Forelimb muscle (tissue), 1 donor: Measurements from ENCODE around the gene SLC2A4RG. TPM values are rescaled to one million over a fixed set of nuclear protein-coding genes. Genes with fewer than 3 reads are reported as not detected.

Experiments
- DNase-seq: peaks from one replicate; pipeline ENCODE4 v3.0.0-alpha.2; 2013; ENCODE audit warnings: low read depth
- polyA plus RNA-seq: library from polyadenylated mRNA; unstranded; fragments of 120-200 nt; gene quantifications from one replicate; pipeline ENCODE4 v1.2.1, GENCODE V29; 2013; ENCODE audit not compliant: insufficient read length

The SLC2A4RG gene, protein sequence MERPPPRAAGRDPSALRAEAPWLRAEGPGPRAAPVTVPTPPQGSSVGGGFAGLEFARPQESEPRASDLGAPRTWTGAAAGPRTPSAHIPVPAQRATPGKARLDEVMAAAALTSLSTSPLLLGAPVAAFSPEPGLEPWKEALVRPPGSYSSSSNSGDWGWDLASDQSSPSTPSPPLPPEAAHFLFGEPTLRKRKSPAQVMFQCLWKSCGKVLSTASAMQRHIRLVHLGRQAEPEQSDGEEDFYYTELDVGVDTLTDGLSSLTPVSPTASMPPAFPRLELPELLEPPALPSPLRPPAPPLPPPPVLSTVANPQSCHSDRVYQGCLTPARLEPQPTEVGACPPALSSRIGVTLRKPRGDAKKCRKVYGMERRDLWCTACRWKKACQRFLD
- polyA plus RNA-seq: 148 TPM

- DNase-seq: peak; percentile 82
Observed at GRCh38 chr20:63739130-63740069, at the start of gene SLC2A4RG. Gene SLC2A4RG, plus strand, starts transcription at chr20:63739776. Its CDS starts 137 bp downstream, at chr20:63739913.

DNA sequence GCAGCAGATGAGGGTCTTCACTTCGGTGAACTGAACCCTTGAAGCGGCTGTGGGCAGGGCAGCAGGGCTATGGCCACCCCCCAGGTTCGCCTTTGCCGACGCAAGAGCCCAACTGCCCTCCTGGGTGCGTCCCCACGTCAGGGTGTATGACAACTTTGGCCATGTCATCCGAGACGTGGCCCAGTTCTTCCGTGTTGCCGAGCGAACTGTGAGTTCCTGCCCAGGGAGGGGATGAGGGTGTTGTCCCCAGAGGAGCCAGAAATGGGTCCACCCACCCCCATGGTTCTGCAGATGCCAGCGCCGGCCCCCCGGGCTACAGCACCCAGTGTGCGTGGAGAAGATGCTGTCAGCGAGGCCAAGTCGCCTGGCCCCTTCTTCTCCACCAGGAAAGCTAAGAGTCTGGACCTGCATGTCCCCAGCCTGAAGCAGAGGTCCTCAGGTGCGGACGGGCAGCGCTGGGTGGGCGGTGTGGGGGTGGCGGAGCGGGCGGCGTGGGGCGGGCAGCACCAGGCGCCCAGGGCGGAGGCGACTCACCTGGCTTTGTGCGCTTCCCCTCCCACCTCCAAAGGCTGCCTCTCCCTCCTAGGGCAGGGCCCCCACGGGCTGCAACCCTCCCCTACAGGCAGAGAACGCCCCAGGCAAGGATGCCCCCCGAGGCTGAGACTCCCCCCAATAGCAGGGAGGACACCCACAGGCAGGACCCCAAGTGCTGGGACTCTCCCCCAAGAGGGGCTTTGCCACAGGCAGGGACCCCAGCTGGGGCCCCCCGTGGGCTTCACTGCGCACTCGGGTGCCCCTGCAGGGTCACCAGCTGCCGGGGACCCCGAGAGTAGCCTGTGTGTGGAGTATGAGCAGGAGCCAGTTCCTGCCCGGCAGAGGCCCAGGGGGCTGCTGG lies 49.3 kb upstream of the SLC2A4RG start:
- no peak for DNase-seq

- no peak for DNase-seq
Observed at GRCh38 chr20:63690898-63691710, 48.5 kb upstream of the SLC2A4RG start.

DNA sequence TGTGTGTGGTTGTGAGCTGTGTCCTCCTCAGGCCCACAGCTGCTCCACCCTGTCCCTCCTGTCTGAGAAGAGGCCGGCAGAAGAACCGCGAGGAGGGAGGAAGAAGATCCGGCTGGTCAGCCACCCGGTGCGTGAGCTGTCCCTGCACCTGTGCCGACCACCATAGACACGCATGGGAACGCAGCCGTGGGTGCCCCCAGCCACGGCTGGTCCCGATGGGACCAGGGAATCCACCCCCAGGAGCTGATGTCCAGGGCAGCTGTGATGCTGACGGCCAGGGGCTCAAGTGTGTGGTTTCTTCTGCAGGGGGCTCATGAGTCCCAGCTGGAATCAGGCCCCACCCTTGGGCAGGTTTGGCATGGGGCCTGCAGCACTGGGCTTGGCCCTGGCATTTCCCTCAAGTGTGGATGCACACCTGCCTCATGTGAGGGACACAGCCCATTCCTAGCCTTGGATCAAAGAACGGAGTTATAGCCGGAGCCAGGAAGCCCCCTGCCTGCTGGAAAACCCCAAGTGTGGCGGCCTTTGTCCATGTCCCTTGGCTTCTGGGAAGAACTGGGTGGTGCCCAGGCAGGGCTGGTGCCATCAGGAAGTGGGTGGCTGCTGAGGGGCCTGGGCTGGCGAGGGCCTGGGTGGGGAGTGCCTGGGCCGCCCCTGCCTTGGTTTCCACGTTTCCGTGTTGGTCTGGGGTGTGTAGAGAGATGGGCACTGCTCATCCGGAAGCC lies 47.7 kb upstream of the SLC2A4RG start:
- DNase-seq: no peak

DNA sequence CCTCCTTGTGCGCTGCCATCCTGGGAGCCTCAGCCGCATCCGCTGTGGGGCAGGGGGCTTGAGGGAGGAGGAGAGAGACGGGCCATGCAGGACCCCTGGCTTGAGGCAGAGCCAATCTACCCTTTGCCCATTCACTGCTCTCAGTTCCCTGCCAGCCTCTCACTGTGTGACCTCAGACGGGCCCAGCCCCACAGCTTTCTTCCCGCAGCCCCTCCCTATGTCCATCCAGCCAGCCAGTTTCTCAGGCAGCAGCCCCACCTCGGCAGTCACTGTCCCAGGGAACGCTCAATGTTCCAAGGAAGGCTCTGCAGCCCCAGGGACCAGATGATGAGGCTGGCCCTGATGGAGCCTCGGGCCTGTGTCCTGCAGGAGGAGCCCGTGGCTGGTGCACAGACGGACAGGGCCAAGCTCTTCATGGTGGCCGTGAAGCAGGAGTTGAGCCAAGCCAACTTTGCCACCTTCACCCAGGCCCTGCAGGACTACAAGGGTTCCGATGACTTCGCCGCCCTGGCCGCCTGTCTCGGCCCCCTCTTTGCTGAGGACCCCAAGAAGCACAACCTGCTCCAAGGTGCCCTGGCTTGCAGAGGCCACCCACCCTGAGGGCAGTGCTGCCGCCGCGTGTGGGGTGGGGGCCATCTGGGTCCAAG lies 47.0 kb upstream of the SLC2A4RG start:
- no peak for DNase-seq

DNA sequence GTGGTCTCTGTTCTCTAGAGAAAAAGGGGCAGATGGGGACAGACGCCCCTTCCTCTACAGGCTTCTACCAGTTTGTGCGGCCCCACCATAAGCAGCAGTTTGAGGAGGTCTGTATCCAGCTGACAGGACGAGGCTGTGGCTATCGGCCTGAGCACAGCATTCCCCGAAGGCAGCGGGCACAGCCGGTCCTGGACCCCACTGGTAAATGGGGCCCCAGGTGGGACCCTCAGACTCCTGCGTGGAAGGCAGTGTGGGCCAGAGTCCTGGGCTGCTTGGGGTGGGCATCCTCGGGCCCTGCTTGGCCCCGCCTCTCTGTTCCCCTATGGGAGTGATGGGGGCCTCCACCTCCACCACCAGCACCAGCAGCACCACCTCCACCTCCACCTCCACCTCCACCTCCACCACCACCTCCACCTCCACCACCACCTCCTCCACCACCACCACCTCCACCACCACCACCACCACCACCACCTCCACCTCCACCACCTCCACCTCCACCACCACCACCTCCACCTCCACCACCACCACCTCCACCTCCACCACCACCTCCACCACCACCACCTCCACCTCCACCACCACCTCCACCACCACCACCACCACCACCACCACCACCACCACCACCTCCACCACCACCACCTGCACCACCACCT lies 46.4 kb upstream of the SLC2A4RG start:
- DNase-seq: no peak

GRCh38 chr20:63693733-63694583 lies 45.6 kb upstream of the SLC2A4RG start:
- no peak for DNase-seq

DNA sequence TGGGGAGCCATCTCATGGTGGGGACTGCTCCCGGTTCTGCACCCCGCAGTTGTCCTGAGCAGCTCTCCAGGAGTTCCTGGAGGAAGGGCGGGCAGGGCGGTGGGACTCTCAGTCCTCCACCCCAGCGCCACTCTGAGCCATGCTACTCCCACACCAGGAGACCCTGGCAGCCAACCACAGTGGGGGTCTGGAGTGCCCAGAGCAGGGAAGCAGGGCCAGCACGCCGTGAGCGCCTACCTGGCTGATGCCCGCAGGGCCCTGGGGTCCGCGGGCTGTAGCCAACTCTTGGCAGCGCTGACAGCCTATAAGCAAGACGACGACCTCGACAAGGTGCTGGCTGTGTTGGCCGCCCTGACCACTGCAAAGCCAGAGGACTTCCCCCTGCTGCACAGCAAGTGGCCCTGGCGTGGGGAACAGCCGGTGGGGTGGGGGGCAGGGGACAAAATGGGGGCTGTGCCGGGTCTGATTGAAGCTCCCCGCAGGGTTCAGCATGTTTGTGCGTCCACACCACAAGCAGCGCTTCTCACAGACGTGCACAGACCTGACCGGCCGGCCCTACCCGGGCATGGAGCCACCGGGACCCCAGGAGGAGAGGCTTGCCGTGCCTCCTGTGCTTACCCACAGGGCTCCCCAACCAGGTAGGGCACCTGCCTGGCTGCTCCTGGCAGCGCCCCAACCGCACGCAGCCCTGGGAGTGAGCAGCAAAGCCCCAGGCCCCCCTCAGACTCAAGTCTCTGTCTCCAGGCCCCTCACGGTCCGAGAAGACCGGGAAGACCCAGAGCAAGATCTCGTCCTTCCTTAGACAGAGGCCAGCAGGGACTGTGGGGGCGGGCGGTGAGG lies 44.8 kb upstream of the SLC2A4RG start:
- DNase-seq: no peak

- DNase-seq: no peak
Observed at GRCh38 chr20:63695424-63696305, 43.9 kb upstream of the SLC2A4RG start.

- DNase-seq: no peak
Observed at GRCh38 chr20:63696306-63696627, 43.3 kb upstream of the SLC2A4RG start.

DNA sequence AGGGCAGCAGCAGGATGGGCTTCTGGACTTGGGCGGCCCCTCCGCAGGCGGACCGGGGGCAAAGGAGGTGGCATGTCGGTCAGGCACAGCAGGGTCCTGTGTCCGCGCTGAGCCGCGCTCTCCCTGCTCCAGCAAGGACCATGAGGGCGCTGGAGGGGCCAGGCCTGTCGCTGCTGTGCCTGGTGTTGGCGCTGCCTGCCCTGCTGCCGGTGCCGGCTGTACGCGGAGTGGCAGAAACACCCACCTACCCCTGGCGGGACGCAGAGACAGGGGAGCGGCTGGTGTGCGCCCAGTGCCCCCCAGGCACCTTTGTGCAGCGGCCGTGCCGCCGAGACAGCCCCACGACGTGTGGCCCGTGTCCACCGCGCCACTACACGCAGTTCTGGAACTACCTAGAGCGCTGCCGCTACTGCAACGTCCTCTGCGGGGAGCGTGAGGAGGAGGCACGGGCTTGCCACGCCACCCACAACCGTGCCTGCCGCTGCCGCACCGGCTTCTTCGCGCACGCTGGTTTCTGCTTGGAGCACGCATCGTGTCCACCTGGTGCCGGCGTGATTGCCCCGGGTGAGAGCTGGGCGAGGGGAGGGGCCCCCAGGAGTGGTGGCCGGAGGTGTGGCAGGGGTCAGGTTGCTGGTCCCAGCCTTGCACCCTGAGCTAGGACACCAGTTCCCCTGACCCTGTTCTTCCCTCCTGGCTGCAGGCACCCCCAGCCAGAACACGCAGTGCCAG lies 42.8 kb upstream of the SLC2A4RG start, which contains the start of gene TNFRSF6B:
TSS of gene TNFRSF6B (plus strand) at position 25 of the 729 bp plus-strand sequence. CDS start at position 141, 116 bp downstream.
- no peak for DNase-seq

DNA sequence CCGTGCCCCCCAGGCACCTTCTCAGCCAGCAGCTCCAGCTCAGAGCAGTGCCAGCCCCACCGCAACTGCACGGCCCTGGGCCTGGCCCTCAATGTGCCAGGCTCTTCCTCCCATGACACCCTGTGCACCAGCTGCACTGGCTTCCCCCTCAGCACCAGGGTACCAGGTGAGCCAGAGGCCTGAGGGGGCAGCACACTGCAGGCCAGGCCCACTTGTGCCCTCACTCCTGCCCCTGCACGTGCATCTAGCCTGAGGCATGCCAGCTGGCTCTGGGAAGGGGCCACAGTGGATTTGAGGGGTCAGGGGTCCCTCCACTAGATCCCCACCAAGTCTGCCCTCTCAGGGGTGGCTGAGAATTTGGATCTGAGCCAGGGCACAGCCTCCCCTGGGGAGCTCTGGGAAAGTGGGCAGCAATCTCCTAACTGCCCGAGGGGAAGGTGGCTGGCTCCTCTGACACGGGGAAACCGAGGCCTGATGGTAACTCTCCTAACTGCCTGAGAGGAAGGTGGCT lies 42.2 kb upstream of the SLC2A4RG start:
- DNase-seq: no peak

GRCh38 chr20:63697868-63698545 lies 41.6 kb upstream of the SLC2A4RG start:
- no peak for DNase-seq

DNA sequence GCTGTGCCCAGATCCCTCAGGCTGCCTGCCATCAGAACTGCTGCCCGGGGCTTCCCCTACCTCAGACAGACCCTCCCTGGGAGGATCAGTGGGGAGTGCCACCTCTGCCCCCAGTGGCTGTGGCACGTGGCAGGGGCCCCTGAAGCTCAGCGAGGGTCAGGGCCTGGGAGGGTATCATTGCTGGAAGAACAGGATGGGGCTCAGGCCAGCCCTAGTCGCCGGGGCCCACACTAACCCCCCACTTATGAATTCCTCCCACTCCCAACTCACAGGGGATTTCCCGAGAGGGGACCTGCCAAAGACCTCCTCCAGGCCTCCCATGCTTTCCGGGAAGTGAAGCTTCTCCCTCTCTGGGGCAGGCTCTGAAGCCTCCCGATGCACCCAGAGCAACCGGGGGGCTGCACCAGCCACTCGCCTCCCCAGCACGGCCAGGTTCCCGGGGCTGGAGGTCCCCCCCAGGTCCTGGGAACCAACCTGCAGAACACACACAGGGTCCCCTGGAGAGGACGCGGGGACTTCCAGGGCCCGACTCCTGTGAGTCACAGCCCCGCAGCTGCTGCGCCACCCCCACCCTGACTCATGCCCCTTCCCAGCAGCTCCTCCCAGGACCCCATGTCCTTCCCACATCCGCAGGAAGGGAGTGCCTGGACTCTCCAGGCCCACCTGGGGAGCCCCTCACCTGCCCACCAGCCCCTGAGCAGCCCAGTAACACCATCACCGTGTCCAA lies 40.7 kb upstream of the SLC2A4RG start:
- no peak for DNase-seq
